BLaER1 (cell line): ENCODE results near the gene ITFG2.
"Not testable (repeated sequence)": the region's sequence is repeated elsewhere in the genome, so short reads cannot be mapped to it uniquely, and the experiment has no call there.

Experiments used
- H3K27ac ChIP-seq: shearing (Covaris generic); formaldehyde crosslinking; 2 replicates; pipeline ENCODE4 v1.8.1; 2022
- H3K27me3 ChIP-seq: shearing (Covaris generic); formaldehyde crosslinking; 2 replicates; pipeline ENCODE4 v1.8.1; 2022
- H3K36me3 ChIP-seq: shearing (Covaris generic); formaldehyde crosslinking; 2 replicates; pipeline ENCODE4 v1.8.1; 2022
- H3K4me1 ChIP-seq: shearing (Covaris generic); formaldehyde crosslinking; 2 replicates; pipeline ENCODE4 v1.8.1; 2022
- H3K4me2 ChIP-seq: shearing (Covaris generic); formaldehyde crosslinking; 2 replicates; pipeline ENCODE4 v1.8.1; 2022
- H3K4me3 ChIP-seq: shearing (Covaris generic); formaldehyde crosslinking; 2 replicates; pipeline ENCODE4 v1.8.1; 2022
- H3K9ac ChIP-seq: shearing (Covaris generic); formaldehyde crosslinking; 2 replicates; pipeline ENCODE4 v1.8.1; 2022
- H3K9me3 ChIP-seq: shearing (Covaris generic); formaldehyde crosslinking; 2 replicates; pipeline ENCODE4 v1.8.1; 2022
- H4K20me1 ChIP-seq: shearing (Covaris generic); formaldehyde crosslinking; 2 replicates; pipeline ENCODE4 v1.8.1; 2022
- Cebpa-rat ChIP-seq: shearing (Covaris generic); IDR thresholded peaks from 2 replicates; pipeline ENCODE4 v1.8.1; 2022

Gene ITFG2

DNA sequence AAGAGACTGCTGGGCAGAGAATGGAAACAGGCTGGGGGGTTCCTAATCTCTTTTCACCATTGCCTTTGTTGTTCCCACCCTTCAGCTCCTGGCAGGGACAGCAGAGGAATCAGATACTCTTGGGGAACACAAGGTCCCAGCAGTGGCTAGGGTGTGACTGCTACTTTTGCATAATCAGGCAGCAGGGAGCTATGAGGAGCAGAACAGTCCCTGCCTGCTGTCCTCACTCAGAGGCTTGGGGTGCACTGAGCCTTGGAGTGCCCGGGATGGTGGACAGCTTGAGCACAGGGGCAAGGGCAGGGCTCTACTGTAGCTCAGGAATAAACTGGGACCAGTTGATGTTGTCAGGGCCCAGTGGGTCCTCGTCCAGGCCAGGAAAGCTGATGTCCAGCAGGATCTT is 45.9 kb downstream of the ITFG2 start:
- no peaks in the 10 kb centered on the region for H3K9me3 ChIP-seq
- peaks cover 69% of the 10 kb centered on the region for H3K36me3 ChIP-seq
- no peak overlapping the region for H3K4me2 ChIP-seq
- no peak overlapping the region for H3K4me3 ChIP-seq
- H3K27ac ChIP-seq = no peak overlapping the region
- peaks cover 11% of the 10 kb centered on the region for H4K20me1 ChIP-seq
- peaks cover 16% of the 10 kb centered on the region for H3K4me1 ChIP-seq
- H3K27me3 ChIP-seq = no peaks in the 10 kb centered on the region
- H3K9ac ChIP-seq = no peak overlapping the region
- TF ChIP-seq Cebpa-rat = no peak

- Histone ChIP-seq H3K36me3 (peaks cover 75% of the 10 kb centered on the region), H4K20me1 (peaks cover 11% of the 10 kb centered on the region), H3K27ac (no peak overlapping the region), H3K9ac (no peak overlapping the region), H3K4me2 (no peak overlapping the region), H3K4me3 (no peak overlapping the region), H3K27me3 (no peaks in the 10 kb centered on the region), H3K4me1 (peaks cover 16% of the 10 kb centered on the region), H3K9me3 (no peaks in the 10 kb centered on the region)
- TF ChIP-seq Cebpa-rat = no peak
These were observed 46.5 kb downstream of the ITFG2 start for GRCh38 chr12:2858944-2859421.

DNA sequence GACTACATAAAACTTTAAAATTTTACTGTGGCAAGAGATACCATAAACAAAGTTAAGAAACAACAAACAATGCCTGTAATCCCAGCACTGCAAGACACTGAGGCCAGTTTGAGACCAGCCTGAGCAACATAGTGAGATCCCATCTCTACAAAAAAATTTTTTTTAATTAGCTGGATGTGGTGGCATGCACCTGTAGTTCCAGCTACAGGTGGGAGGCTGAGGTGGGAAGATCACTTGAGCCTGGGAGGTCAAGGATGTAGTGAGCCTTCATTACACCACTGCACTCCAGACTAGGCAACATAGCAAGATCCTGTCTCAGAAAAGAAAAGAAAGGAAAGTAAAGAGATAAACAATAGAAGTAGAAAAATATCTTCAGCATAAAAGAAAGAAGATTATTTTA is 47.7 kb downstream of the ITFG2 start:
- H3K4me2 ChIP-seq = no peak overlapping the region
- H3K4me1 ChIP-seq = peaks cover 16% of the 10 kb centered on the region
- no peak for TF ChIP-seq Cebpa-rat
- H3K4me3 ChIP-seq = no peak overlapping the region
- no peak overlapping the region for H3K27ac ChIP-seq
- H3K9me3 ChIP-seq = no peaks in the 10 kb centered on the region
- no peak overlapping the region for H3K9ac ChIP-seq
- H4K20me1 ChIP-seq = peaks cover 11% of the 10 kb centered on the region
- peaks cover 87% of the 10 kb centered on the region for H3K36me3 ChIP-seq
- H3K27me3 ChIP-seq = no peaks in the 10 kb centered on the region

- H4K20me1 ChIP-seq = no peaks in the 10 kb centered on the region; the same call in 1 of the 2 replicates
- no peak overlapping the region for H3K4me3 ChIP-seq
- H3K27ac ChIP-seq = no peak overlapping the region
- no peak overlapping the region for H3K4me2 ChIP-seq
- no peak overlapping the region for H3K9ac ChIP-seq
- H3K9me3 ChIP-seq = no peaks in the 10 kb centered on the region
- peaks cover 99% of the 10 kb centered on the region for H3K36me3 ChIP-seq
- TF ChIP-seq Cebpa-rat = no peak
- H3K4me1 ChIP-seq = no peaks in the 10 kb centered on the region
- H3K27me3 ChIP-seq = no peaks in the 10 kb centered on the region
These were observed 50.4 kb downstream of the ITFG2 start for GRCh38 chr12:2862876-2863275.

GRCh38 chr12:2863402-2863801 is 50.9 kb downstream of the ITFG2 start:
- peaks cover 99% of the 10 kb centered on the region for H3K36me3 ChIP-seq
- H4K20me1 ChIP-seq, H3K4me1 ChIP-seq, H3K27me3 ChIP-seq, H3K4me2 ChIP-seq, H3K4me3 ChIP-seq, H3K9me3 ChIP-seq, H3K27ac ChIP-seq, H3K9ac ChIP-seq: not testable (repeated sequence)

- H3K4me2 ChIP-seq = no peak overlapping the region
- H3K4me3 ChIP-seq = no peak overlapping the region
- H4K20me1 ChIP-seq = no peaks in the 10 kb centered on the region; the same call in 1 of the 2 replicates
- H3K4me1 ChIP-seq = no peaks in the 10 kb centered on the region
- no peak for TF ChIP-seq Cebpa-rat
- H3K36me3 ChIP-seq = peaks cover 99% of the 10 kb centered on the region
- no peaks in the 10 kb centered on the region for H3K9me3 ChIP-seq
- H3K9ac ChIP-seq = no peak overlapping the region
- H3K27me3 ChIP-seq = no peaks in the 10 kb centered on the region
- H3K27ac ChIP-seq = no peak overlapping the region
These were observed 51.7 kb downstream of the ITFG2 start for GRCh38 chr12:2864198-2864597.

- not testable (repeated sequence) for H3K27me3 ChIP-seq, H3K4me2 ChIP-seq, H3K4me1 ChIP-seq, H3K9me3 ChIP-seq, H3K27ac ChIP-seq, H3K9ac ChIP-seq, H3K4me3 ChIP-seq
- peaks cover 100% of the 10 kb centered on the region for H3K36me3 ChIP-seq
- H4K20me1 ChIP-seq = 0 out of 2 replicates have a peak, but pooled peaks cover 13% of the 10 kb centered on the region
These were observed 56.6 kb downstream of the ITFG2 start for GRCh38 chr12:2868986-2869632.
